ENCODE data around the gene LPO. TPM values are rescaled to one million over a fixed set of nuclear protein-coding genes. Genes with fewer than 3 reads are reported as not detected.
A peak's percentile ranks its signal among the peaks of the same experiment; 100 is the strongest.

Gene LPO
- total RNA-seq, 1 donor from 2014 or later = not detected

DNA sequence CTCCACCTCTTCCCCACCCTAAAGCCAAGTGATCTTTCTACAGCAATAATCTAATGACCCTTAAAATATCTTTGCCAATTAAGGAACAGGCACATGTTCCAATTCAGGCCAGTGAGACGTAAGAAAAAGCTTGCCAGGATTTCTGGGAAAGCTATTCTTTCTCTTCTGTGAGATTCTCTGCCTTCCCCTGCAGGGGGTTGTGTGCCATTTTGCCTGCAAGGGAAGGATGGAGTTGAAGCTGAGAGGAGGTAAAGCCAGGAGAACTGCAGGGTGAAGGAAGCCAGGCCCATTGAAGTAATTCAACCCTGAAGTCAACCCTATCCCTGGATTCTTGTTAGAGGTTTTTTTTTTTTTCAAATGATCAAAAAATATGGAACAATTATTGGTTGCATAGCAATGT lies 9.0 kb upstream of the LPO start:
- no peak for DNase-seq (ENCODE audit: low spot score)

DNA sequence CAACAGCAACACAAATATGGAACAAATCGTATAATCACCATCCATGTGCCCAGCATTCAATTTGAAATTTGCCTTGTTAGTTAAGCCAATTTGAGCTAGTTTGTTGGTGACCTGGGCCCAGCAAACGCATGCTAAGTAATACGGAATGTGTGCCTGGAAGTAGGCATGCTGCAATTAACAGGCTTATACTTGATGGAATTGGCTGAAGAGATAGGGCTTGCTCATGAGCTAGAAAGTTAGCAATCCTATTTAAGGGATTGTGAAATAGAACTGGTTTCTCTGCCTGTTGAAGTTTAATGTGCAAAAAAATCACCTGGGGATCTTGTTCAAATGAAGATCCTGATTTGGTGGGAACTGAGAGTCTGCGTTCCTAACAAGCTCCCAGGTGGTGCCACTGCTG lies 8.5 kb upstream of the LPO start:
- no peak for DNase-seq (ENCODE audit: low spot score)

DNA sequence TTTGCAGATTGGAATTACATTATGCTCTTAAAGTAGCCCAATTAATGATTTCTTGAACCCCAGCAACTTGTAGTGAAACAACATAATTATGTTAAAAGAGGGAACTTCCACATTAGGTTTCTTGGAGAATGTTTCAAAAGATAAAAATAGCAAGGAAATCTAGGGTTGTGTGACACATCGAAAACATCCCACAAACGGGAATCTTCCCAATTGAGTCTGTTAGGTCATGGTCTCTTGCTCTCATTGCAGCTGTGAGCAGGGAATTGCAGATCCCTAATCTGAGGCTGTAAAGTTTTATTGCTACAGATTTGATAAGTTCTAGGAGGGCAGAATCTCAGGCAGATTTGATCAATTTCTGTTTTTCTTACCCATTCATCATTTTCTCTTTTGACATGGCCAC lies 6.7 kb upstream of the LPO start:
- no peak for DNase-seq (ENCODE audit: low spot score)

DNA sequence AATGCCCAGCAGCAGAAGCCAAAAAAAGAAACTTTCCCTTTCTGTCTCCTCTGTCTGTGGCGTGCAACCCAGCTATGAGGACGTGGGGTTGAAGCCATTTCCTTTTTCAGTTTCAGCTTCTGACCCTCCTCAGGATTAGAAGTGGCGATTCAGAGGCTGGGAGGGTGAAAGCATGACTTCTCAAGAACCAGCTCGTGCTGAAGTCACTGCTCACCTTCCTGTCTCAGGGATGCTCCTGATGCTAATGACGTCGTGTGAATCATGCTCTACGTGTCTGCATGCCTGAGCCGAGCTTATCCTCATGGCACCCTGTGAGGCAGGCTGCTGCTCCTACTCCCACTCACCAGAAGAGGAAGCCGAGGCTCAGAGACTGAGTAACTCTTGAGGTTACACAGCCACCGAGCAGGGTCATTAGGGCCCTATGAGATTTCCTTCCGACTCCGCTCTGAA lies 5.7 kb upstream of the LPO start:
- DNase-seq (ENCODE audit: low spot score) = no peak

DNA sequence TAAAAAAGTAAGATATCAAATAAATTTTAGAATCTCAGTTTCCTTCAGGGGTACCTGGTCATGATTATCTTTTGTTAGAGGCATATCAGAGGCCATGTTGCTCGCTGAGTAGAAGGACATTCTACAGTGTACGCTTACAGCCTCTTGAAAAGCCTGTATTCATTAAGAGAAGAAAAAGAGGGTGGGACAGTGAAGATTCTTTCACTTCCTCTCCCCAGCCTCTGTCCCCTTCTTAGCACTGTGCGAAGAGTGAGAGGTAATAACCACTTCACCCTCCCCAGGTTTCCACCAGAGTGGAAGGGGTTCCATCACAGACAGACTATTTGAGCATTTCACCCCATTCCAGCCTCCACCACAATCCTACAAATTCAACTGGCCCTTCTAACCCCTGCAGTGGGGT lies 4.8 kb upstream of the LPO start:
- no peak for DNase-seq (ENCODE audit: low spot score)

DNA sequence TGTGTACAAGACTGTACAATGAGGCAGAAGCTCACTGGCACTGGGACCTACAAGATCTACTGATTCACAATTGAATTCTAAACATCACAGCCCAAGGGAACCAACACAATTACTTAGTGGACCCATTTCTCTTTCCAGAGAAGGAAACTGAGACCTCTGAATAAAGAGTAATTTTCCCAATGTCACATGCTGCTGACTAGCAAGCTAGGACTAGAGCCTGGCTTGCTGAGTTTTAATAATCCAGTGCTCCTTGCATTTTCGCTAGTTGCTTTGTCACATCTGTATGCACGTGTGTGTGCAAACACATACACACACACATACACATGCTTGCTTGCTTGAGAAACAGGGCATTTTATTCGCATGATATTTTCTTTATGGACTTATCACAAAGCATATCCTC lies 3.9 kb upstream of the LPO start:
- DNase-seq (ENCODE audit: low spot score) = no peak

DNA sequence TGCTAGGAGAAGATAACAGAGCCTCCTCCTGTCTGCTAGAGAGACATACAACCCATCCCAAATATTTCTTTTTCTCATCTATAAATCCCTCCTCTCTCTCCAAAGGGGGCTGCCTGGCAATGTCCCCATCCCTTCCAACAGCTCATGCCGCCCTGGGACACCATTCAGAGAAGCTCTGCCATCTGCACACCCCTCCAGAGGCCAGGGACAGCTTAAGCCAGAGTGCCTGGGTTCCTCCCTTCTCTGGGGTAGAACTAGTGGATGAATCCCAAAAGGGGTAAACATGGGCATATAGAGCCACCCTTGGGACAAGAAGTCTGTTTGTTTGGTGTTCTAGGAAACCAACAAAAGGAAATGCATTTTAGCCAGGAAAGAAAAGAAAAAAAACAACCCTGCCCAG lies 2.6 kb upstream of the LPO start:
- no peak for DNase-seq (ENCODE audit: low spot score)

DNA sequence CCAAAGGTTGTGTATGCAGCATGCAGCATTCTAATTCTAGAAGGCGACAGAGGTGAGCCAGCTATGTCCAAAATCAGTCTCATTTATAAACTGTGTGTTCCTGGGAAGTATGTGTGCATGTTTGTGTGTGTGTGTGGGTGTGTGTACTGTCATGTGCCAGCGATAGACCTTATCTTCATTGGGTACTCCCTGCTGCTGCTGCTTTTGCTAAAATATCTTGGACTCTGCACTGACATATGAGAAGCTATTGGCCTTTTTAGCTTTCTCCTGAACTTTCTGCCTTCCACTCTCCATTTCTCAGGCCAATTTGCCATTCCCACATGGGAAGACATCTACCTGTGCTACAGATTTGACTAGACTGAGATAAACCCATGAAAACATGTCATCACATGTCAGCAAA lies 2.0 kb upstream of the LPO start:
- no peak for DNase-seq (ENCODE audit: low spot score)

DNA sequence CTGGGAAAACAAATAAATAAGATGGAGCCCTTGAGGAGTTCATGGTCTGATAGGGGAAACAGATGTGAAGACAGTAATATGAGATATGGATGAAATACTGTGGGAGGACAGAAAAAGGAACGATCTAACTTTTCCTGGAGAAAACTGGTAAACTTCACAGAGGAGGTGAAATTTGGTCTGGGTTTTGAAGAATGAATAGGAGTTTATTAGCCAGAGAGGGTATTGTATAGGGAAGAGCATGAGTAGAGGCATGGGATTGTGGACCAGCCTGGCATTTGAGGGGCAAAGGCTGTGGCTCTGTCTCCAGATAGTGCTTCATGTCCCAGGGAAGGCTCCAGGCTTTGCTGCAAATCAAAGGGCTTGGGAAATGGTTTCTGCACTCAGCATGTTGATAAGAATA lies 1.6 kb downstream of the LPO start:
- no peak for DNase-seq (ENCODE audit: low spot score)

DNA sequence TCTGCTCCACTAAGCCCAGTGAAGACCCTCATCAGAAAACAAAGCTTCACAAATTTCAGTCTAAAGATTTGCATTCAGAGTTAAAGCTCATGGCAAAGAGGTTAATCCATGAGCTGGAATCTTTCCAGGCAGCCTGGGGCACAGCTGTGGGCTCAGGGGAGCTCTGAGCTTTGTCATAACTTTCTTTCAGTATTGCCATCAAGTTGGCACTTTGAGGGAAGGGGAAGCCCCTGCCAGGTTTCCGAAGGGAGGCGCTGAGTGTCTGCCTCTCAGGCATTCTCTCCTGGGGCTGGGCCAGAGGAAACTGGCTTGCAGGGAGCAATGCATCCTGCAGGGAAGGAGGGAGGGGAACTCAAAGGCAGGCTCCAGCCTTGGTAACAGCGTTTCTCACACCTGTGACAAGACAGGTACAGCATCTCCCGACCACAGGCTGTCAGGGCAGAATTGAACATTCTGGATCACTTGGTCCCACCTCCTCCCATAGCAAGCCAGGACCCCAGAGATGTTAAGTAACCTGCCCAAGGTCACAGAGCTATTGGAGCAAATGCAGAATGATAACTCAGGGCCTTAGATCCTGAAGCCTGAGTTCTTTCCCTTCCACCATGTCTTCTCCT lies 3.9 kb downstream of the LPO start:
- no peak for DNase-seq (ENCODE audit: low spot score)

DNA sequence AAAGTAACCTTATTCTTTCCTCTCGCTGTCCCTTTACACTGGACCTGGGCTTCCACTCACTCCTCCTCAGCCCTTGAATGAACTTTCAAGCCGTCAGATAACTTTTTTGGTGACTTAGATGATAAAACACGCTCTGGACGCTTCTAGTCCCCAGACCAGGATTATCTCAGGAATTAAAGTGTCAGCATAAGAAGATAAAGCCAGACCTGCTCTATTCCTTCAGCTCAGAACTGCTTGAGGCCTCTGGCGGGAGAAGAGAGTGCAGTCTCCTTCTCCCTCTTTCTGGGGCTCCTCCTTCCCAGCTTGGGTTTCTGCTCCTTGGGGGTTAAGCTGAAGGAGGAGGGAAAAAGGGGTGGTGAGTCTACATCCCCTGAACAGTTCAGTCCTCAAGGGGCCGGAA lies 6.6 kb downstream of the LPO start:
- no peak for DNase-seq (ENCODE audit: low spot score)

DNA sequence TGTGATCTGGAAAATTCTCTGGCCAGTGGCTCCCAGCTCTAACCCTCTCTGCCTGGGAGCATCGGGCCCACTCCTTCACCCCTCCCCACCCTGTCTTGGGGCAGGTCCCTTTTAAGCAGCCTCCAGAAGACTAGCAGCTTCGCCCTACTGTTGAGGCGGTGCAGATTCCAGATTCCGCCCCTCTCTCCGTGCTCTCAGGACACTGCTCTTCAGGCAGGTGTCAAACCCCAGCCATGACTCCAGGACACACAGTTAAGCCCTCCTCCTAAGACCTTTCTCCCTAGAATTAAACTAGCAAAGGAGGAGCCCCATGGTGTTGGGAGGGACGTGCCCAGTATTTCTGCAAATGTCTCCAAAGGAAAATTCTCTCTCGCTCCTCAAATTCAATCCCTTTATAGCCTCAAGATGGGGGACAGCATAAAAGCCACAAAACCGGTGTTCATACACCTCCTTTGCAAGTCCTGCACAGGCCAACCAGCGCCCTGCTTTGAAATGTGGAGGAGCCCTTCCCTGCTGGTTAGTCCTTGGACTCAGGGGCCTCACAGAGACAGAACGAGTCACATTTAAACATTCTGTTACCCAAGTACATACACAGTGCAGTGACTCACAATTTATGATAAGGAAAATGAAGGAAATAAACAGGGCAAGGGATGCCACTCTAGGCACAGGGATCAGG lies 7.2 kb downstream of the LPO start:
- DNase-seq (ENCODE audit: low spot score) = no peak

DNA sequence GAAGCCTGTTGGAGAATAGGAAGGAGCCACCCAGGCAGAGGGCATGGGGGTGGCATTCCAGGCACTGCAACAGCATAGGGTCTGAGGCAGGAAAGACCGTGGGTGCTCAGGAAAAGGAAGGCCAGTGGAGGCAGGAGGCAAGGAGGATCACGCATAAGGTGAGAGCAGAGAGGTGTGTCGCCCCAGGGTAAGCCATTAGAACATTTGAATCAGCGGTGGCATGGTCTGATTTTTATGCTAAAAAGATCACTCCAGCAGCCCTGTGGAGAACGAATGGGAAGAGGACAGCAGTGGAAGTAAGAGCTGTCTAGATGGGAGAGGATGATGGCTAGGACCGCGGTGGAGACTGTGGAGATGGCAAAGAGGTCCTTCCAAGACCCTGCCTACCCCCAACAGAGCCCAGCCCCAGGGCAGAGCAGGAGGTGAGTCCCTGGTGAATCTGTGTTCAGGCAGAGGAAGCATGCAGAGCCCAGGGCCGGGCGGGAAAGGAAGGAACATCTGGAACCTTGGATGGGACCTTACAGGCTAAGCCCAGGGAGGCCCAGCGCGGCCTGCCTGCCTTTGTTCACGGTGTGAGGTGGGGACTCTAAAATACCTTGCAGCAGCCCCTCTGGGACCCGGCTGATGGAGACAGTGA lies 7.8 kb downstream of the LPO start:
- DNase-seq (ENCODE audit: low spot score) = no peak

DNA sequence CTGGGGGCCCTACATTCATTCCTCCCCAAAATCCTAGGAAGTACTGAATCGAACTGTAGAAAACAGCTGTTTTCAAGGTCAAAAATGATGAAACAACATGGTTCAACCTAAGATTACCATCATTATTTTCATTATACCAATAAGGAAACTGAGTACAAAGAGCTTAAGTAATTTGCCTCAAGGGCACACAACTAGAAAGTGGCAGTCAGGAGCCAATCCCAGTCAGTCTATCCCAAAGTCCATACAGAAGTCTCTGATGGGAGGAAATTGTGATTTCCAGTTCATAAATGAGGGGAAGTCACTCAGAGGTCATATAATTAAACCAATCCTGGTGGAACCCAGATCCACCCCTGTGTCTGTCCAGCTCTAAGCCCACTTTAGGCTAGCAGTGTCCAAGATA lies 8.4 kb downstream of the LPO start:
- no peak for DNase-seq (ENCODE audit: low spot score)

DNA sequence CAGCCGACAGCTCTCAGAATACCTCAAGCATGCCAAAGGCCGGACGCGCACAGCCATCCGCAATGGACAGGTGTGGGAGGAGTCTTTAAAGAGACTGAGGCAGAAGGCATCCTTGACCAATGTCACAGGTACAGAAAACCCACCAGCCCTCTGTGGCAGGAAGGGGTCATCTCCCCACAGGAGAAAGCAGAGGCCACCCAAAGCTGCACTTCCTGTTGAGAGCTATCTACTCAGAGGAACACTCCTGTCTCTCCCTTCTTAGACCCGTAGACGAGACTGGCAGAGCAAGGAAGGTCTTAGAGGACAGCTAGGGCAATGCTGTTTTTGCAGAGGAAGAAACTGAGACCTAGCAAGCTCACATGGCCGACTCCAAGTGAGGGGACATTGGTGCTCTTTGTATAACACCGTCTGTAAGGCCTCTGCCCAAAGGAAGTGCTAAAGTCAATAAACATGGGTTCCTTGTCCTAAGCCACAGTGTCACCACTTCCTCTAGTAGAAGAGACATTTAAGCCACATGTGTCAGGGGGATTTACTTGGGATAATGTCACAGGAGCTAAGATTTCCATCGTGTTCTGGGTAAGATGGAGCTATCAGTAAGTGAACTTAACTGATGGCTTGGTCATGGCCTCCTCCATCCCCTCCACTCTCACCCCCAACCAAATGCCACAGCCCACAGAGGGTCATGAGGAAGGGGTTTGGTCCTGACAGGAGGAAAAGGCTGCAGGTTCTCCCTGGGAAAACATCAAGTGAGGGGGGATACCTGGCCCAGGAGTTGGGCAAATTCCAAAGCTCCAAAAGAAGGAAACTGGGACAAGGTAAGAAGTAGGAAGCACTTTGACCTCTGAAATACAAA lies 9.4 kb downstream of the LPO start:
- no peak for DNase-seq (ENCODE audit: low spot score)

DNA sequence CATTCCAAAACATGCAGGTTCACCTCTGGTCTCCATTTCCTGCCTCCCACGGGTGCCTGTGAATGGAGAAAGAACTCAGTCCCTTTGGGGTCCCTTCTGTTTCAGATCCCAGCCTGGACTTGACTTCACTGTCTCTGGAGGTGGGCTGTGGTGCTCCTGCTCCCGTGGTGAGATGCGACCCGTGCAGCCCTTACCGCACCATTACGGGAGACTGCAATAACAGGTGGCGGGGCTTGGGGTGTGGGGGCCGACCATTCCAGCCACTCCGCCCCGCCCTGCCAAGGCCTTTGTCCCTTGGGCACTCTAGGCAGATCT lies 10.5 kb downstream of the LPO start:
- no peak for DNase-seq (ENCODE audit: low spot score)

DNA sequence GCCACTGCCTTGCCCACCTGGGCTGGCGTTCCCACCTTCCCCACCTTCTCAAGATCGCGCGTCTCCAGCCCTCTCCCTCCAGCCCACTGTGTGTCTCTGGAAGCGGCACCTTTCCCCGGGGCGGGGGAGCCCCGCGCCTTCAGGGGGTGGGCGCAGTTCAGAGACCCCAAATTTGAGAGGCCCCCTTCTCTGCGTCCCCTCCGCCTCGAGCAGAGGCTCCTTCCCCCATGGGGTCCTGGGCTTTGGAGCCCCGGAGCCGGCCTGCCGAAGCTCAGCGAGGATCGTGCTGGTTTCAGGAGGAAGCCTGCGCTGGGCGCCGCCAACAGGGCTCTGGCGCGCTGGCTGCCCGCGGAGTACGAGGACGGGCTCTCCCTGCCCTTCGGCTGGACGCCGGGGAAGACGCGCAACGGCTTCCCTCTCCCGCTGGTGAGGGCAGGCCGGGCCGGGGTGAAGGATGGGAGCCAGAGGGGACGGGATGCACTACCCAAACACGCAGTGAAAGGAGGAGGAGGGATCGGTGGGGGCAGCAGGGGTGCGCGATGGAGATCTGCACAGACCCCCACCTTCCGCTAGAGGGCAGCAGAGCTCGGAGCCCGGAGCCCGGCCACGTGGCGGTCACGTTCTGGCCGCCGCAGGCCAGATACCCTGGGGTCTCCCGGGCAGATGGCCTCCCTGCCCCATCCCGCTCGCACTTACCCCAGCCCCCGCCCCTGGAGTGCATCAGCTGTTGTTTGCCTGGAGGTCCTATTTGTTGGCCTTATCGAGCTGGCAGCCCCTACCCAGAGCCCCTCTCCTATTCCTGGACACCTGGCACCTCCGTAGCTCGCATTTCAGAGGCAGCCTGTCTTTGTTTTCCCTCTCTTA lies 11.1 kb downstream of the LPO start:
- DNase-seq (ENCODE audit: low spot score) = peak; percentile 69

DNA sequence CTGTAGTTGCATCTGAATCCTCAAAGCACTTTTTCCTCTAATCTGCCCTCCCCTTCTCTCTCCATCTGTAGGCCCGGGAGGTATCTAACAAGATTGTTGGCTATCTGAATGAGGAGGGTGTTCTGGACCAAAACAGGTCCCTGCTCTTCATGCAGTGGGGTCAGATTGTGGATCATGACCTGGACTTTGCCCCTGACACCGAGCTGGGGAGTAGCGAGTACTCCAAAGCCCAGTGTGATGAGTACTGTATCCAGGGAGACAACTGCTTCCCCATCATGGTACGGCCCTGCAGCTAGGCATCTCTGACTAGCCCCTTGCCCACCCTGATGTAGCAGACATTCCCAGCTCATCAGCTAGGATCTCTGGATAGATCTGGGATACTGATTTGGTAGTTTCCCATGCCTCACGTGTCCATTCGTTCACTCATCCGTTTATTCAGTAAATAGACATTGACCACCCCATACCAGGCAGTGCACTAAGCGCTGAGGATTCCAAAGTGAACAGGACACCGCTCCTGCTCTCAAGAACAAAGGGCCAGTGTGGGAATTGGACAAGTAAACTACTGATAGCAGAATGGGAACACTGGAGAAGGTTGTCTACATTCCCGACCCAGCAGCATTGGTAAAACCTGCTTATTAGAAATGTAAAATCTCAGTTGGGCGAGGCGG lies 12.1 kb downstream of the LPO start:
- no peak for DNase-seq (ENCODE audit: low spot score)

DNA sequence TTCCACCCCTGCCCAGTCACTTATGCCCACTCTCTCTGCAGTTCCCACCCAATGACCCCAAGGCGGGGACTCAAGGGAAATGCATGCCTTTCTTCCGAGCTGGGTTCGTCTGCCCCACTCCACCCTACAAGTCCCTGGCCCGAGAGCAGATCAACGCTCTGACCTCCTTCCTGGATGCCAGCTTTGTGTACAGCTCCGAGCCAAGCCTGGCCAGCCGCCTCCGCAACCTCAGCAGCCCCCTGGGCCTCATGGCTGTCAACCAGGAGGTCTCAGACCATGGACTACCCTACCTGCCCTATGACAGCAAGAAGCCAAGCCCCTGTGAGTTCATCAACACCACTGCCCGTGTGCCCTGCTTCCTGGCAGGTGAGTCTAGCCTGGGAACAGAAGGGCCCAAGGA lies 13.8 kb downstream of the LPO start:
- no peak for DNase-seq (ENCODE audit: low spot score)

DNA sequence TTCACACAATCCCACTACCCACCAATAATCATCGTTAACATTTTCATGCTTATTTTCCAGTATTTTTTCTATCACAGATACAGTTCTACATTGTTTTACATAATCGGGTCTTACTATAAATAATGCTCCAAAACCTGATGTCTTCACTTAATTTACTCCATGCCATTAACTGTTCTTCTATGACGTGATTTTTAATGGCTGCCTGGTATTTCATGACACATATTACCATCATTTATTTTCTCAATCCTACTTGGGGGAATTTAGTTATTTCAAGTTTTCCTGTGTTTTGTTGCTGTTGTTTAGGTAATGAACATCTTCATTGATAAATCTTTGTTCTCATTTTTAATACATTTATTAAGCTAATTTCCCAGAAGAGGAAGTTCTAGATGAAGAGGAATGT lies 14.7 kb downstream of the LPO start:
- no peak for DNase-seq (ENCODE audit: low spot score)

DNA sequence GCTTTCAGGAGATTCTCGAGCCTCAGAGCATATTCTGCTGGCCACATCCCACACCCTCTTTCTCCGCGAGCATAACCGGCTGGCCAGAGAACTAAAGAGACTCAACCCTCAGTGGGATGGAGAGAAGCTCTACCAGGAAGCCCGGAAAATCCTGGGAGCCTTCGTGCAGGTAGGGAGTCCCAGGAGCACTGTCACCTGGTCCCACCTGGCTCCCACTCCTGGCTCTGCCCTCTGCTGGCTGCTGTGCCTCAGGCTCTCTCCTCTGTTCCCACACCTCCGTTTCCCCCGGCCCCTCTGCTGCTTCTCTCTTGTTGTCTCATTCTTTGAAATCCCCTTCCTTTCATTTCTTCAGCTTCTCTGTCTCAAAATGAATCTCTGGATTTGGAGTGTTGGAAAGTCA lies 16.4 kb downstream of the LPO start:
- no peak for DNase-seq (ENCODE audit: low spot score)
